ENCODE data around the gene GATAD2B. TPM values are rescaled to one million over a fixed set of nuclear protein-coding genes. Genes with fewer than 3 reads are reported as not detected.

Gene GATAD2B
- total RNA-seq, 1 experiment from 2014 or later = 5.1 TPM

- no peak for DNase-seq (ENCODE audit: low read depth)
These were observed 159.2 kb downstream of the GATAD2B start for GRCh38 chr1:153763365-153764225.

GRCh38 chr1:153760440-153760839 lies 162.3 kb downstream of the GATAD2B start:
- DNase-seq (ENCODE audit: low read depth) = peak; percentile 31

Other genes starting within 250 kb of the GATAD2B start
- not detected in 2 replicates for gene NPR1, start 244.3 kb downstream of the GATAD2B start, total RNA-seq (2014; rRNA removed)
- gene INTS3, start 194.9 kb downstream of the GATAD2B start, total RNA-seq (2014; rRNA removed) = 30.2 and 34.7 TPM in 2 replicates
- gene SLC27A3, start 147.6 kb downstream of the GATAD2B start, total RNA-seq (2014; rRNA removed) = 0.38 and 0.98 TPM in 2 replicates
- gene DENND4B, start 23.7 kb upstream of the GATAD2B start, total RNA-seq (2014; rRNA removed) = 15.4 and 16.1 TPM in 2 replicates
- gene CRTC2, start 35.6 kb upstream of the GATAD2B start, total RNA-seq (2014; rRNA removed) = 10.3 and 10.4 TPM in 2 replicates
- gene SLC39A1, start 40.6 kb upstream of the GATAD2B start, total RNA-seq (2014; rRNA removed) = 136 and 150 TPM in 2 replicates
- gene CREB3L4, start 44.9 kb upstream of the GATAD2B start, total RNA-seq (2014; rRNA removed) = 6.0 and 6.9 TPM in 2 replicates
- gene JTB, start 54.7 kb upstream of the GATAD2B start, total RNA-seq (2014; rRNA removed) = 148 and 161 TPM in 2 replicates
- 45.4 and 55.8 TPM in 2 replicates for gene RAB13, start 63.4 kb upstream of the GATAD2B start, total RNA-seq (2014; rRNA removed)
- 1,078 and 1,241 TPM in 2 replicates for gene RPS27, start 67.8 kb upstream of the GATAD2B start, total RNA-seq (2014; rRNA removed)
- not detected in 2 replicates for gene NUP210L, start 232.1 kb upstream of the GATAD2B start, total RNA-seq (2014; rRNA removed)

All from LHCN-M2 (cell line).